ENCODE data around the gene ZNF438. TPM values are rescaled to one million over a fixed set of nuclear protein-coding genes. Genes with fewer than 3 reads are reported as not detected.

The ZNF438 gene
- total and polyA plus RNA-seq, 9 donors = 10.5 to 14.5 (median 12.7) TPM

DNA sequence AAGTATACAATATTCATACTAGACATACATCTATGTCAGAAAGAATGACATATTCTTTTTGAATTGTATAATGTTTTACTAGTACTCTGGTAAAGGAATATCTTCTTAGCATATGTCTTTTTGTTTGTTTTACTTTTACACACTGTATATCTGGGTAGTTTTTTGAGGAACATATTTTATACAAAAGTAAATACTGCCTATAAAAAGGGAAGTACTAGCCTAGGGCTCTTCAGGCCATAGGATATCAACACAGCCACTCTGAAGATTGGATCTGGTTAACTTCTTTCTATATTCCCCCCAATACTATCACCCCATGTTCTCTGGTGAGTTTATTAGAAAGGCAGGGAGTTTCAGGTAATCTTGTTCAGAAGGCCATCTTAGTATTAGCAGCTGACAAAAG lies 134.6 kb downstream of the ZNF438 start:
- Histone ChIP-seq H3K4me3 (ENCODE audit: low read length) (no peak overlapping the region), H3K27ac (ENCODE audit: low read length) (no peak overlapping the region), H3K36me3 (ENCODE audit: control insufficient read depth, insufficient read depth, low read length) (no peaks in the 10 kb centered on the region), H3K4me1 (ENCODE audit: control insufficient read depth, insufficient read depth, low read length) (peaks cover 2% of the 10 kb centered on the region), H3K27me3 (ENCODE audit: control insufficient read depth, insufficient read depth, low read length) (no peaks in the 10 kb centered on the region), H3K9me3 (replicated peaks; ENCODE audit: control insufficient read depth, low read depth, low read length) (no peaks in the 10 kb centered on the region)
- DNase-seq = no peak

DNA sequence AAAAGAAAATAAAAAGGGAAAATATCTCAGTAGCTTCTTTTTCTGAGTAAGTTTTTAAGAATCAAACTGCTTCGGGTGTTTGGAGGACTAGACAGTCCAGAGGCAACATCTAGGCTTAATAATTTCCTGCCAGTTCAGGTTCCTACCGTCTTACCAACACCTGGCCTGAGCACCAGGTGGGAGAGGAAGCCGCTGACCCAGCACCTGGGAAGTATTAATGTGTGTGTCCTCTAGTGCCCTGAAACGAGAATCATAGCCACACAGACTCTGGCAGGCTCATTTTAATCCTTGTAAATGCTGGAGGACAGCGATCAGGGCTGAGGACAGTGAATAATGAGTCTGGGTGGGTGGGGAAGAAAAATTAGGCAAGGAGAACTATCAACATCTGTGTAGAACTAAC lies 137.4 kb downstream of the ZNF438 start:
- peaks cover 2% of the 10 kb centered on the region for H3K4me1 ChIP-seq (ENCODE audit: control insufficient read depth, insufficient read depth, low read length)
- DNase-seq = no peak
- H3K36me3 ChIP-seq (ENCODE audit: control insufficient read depth, insufficient read depth, low read length) = no peaks in the 10 kb centered on the region
- whole genome bisulfite sequencing (ENCODE audit: insufficient coverage) = 37% methylated on average over 3 of the region's 5 CpGs
- H3K4me3 ChIP-seq (ENCODE audit: low read length) = no peak overlapping the region
- H3K27ac ChIP-seq (ENCODE audit: low read length) = no peak overlapping the region
- no peaks in the 10 kb centered on the region for H3K27me3 ChIP-seq (ENCODE audit: control insufficient read depth, insufficient read depth, low read length)
- H3K9me3 ChIP-seq (replicated peaks; ENCODE audit: control insufficient read depth, low read depth, low read length) = no peaks in the 10 kb centered on the region

DNA sequence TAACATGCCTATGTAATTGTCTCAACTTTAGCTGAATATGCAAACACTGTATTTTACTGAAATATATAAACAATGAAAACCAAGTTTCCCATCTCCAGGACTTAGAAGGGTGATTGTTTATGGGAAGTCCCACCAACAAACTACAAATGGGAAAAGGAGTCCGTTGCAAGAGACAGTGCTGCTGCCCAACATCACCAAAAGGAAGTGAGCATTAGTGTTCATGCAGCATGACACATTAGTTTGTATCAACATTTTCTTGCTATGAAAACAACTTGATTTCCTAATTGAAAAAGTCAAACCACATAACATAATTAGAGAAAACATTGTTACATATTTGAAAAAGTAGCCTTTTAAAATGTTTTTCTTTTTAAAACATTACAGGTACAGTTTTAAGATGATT lies 138.5 kb downstream of the ZNF438 start:
- H3K4me3 ChIP-seq (ENCODE audit: low read length) = no peak overlapping the region
- H3K27ac ChIP-seq (ENCODE audit: low read length) = no peak overlapping the region
- no peak for DNase-seq
- H3K9me3 ChIP-seq (replicated peaks; ENCODE audit: control insufficient read depth, low read depth, low read length) = no peaks in the 10 kb centered on the region
- H3K27me3 ChIP-seq (ENCODE audit: control insufficient read depth, insufficient read depth, low read length) = no peaks in the 10 kb centered on the region
- peaks cover 2% of the 10 kb centered on the region for H3K4me1 ChIP-seq (ENCODE audit: control insufficient read depth, insufficient read depth, low read length)
- no CpG with 5 or more reads among the region's 1 CpG for WGBS (ENCODE audit: insufficient coverage)
- H3K36me3 ChIP-seq (ENCODE audit: control insufficient read depth, insufficient read depth, low read length) = no peaks in the 10 kb centered on the region

DNA sequence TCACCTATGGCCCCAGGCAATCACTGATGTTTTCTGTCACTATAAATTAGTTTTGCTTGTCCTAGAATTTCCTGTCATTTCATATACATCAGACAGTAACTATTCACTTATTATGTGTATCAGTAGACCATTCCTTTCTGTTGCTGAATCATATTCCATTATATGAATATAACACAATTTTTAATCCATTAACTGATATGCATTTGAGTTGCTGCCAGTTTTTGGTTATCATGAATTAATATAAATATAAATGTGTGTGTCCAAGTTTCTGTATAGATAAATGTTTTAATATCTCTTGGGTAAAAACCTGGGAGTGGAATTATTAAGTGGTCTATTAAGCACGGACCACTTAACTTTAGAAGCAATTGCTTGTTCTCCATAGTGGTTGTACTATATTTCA lies 143.8 kb downstream of the ZNF438 start:
- no peaks in the 10 kb centered on the region for H3K4me1 ChIP-seq (ENCODE audit: control insufficient read depth, insufficient read depth, low read length)
- H3K36me3 ChIP-seq (ENCODE audit: control insufficient read depth, insufficient read depth, low read length) = no peaks in the 10 kb centered on the region
- H3K27ac ChIP-seq (ENCODE audit: low read length) = no peak overlapping the region
- DNase-seq = no peak
- WGBS (ENCODE audit: insufficient coverage) = no CpG with 5 or more reads among the region's 1 CpG
- H3K9me3 ChIP-seq (replicated peaks; ENCODE audit: control insufficient read depth, low read depth, low read length) = no peaks in the 10 kb centered on the region
- no peaks in the 10 kb centered on the region for H3K27me3 ChIP-seq (ENCODE audit: control insufficient read depth, insufficient read depth, low read length)
- H3K4me3 ChIP-seq (ENCODE audit: low read length) = no peak overlapping the region

DNA sequence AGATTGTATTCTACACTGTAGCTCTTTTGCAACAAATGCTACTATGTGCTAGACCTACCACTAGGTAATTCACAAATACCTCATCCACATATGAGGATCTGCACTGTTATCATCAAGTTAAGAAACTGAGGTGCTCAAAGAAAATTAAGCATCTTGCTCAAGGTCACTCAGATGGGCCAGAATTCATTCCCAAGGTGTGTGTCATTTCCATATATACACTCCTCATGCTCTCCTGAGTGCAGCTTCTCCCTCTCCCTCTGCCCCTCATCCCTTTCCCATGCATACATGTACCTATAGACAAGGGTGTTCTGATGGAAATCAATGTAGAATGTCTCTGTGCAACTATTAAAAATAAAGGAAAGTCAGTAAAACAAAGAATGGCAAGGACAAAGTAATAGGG lies 146.2 kb downstream of the ZNF438 start:
- Histone ChIP-seq H3K27me3 (ENCODE audit: control insufficient read depth, insufficient read depth, low read length) (no peaks in the 10 kb centered on the region), H3K4me3 (ENCODE audit: low read length) (no peak overlapping the region), H3K4me1 (ENCODE audit: control insufficient read depth, insufficient read depth, low read length) (no peaks in the 10 kb centered on the region), H3K27ac (ENCODE audit: low read length) (no peak overlapping the region), H3K36me3 (ENCODE audit: control insufficient read depth, insufficient read depth, low read length) (no peaks in the 10 kb centered on the region), H3K9me3 (replicated peaks; ENCODE audit: control insufficient read depth, low read depth, low read length) (no peaks in the 10 kb centered on the region)
- no peak for DNase-seq

DNA sequence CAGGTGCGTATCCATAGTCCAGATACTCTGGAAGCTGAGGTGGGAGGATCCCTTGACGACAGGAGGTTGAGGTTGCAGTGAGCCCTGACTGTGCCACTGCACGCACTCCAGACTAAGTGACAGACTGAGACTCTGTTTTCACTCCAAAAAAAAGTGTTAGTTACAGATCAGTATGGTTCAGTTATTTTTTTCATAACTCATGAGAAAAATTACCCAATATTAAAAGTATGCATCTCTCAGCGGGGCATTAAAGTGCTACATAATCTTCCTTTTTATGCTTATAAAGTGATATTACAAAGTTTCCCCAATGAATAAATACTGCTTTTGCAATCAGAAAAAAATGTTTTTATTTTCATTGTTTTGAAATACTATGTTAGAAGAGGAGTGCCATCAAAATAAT lies 147.9 kb downstream of the ZNF438 start:
- H3K4me3 ChIP-seq (ENCODE audit: low read length) = no peak overlapping the region
- peak; percentile 36 for DNase-seq
- H3K27me3 ChIP-seq (ENCODE audit: control insufficient read depth, insufficient read depth, low read length) = no peaks in the 10 kb centered on the region
- no peaks in the 10 kb centered on the region for H3K36me3 ChIP-seq (ENCODE audit: control insufficient read depth, insufficient read depth, low read length)
- no peaks in the 10 kb centered on the region for H3K4me1 ChIP-seq (ENCODE audit: control insufficient read depth, insufficient read depth, low read length)
- WGBS (ENCODE audit: insufficient coverage) = 88% methylated on average over 1 of the region's 4 CpGs
- no peaks in the 10 kb centered on the region for H3K9me3 ChIP-seq (replicated peaks; ENCODE audit: control insufficient read depth, low read depth, low read length)
- no peak overlapping the region for H3K27ac ChIP-seq (ENCODE audit: low read length)

DNA sequence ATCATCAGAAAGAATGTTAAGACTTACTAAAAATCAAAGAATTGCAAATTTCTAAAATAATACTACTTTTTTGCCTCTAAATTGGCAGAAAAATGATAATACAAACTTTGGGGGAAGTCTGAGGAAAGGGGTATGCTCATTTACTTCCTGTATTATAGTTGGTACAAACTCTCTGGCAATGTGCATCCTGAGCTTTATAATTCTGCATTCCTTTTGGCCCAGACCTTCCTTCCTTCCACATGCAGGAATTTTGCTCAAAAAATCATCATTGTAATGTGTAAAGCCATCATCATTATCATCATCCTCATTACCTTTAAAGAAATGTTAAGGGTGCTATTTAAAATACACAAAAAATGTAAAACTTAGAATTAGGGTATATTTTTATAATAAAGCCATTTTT lies 148.5 kb downstream of the ZNF438 start:
- no peaks in the 10 kb centered on the region for H3K27me3 ChIP-seq (ENCODE audit: control insufficient read depth, insufficient read depth, low read length)
- no peak overlapping the region for H3K4me3 ChIP-seq (ENCODE audit: low read length)
- H3K36me3 ChIP-seq (ENCODE audit: control insufficient read depth, insufficient read depth, low read length) = no peaks in the 10 kb centered on the region
- H3K4me1 ChIP-seq (ENCODE audit: control insufficient read depth, insufficient read depth, low read length) = no peaks in the 10 kb centered on the region
- no peak overlapping the region for H3K27ac ChIP-seq (ENCODE audit: low read length)
- DNase-seq = no peak
- H3K9me3 ChIP-seq (replicated peaks; ENCODE audit: control insufficient read depth, low read depth, low read length) = no peaks in the 10 kb centered on the region

DNA sequence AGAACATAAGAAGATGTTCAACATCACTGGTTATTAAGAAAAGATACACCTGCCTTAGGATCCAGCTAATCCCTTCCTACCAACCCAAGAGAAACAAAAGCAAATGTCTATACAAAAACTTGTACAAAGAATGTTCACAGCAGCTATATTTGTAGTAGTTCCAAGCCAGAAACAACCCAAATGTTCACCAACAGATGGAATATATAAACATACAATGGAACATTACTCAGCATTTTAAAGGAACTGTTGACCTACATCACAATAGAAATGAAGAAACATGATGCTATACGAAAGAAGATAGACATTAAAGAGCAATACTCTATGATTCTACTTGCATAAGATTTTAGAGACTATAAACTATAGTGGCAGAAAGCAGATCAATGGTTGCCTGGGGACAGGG lies 149.4 kb downstream of the ZNF438 start:
- WGBS (ENCODE audit: insufficient coverage) = no CpG with 5 or more reads among the region's 1 CpG
- no peak overlapping the region for H3K27ac ChIP-seq (ENCODE audit: low read length)
- H3K36me3 ChIP-seq (ENCODE audit: control insufficient read depth, insufficient read depth, low read length) = no peaks in the 10 kb centered on the region
- H3K9me3 ChIP-seq (replicated peaks; ENCODE audit: control insufficient read depth, low read depth, low read length) = no peaks in the 10 kb centered on the region
- H3K27me3 ChIP-seq (ENCODE audit: control insufficient read depth, insufficient read depth, low read length) = no peaks in the 10 kb centered on the region
- H3K4me1 ChIP-seq (ENCODE audit: control insufficient read depth, insufficient read depth, low read length) = no peaks in the 10 kb centered on the region
- DNase-seq = no peak
- no peak overlapping the region for H3K4me3 ChIP-seq (ENCODE audit: low read length)

DNA sequence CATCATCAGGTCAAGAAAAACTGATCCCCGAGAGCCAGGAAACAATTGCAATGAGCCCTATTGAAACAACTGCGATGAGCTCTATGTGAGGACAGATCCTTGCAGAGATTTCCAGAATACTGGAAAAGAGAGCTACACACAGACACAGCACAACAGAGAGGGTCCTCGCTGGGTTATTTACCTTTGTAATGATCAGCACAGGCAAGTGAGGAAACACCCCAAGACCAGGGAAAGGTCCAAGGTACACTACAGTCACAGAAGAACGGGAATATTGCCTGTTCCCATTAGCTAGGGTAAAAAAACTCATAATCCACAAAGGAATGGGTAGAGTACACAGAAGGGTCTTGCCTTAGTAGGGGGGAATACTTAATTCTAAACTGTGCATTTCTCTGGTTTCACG lies 152.7 kb downstream of the ZNF438 start:
- Histone ChIP-seq H3K4me3 (ENCODE audit: low read length) (no peak overlapping the region), H3K9me3 (replicated peaks; ENCODE audit: control insufficient read depth, low read depth, low read length) (no peaks in the 10 kb centered on the region), H3K4me1 (ENCODE audit: control insufficient read depth, insufficient read depth, low read length) (no peaks in the 10 kb centered on the region), H3K36me3 (ENCODE audit: control insufficient read depth, insufficient read depth, low read length) (peaks cover 5% of the 10 kb centered on the region), H3K27me3 (ENCODE audit: control insufficient read depth, insufficient read depth, low read length) (no peaks in the 10 kb centered on the region), H3K27ac (ENCODE audit: low read length) (no peak overlapping the region)
- 92% methylated on average over 2 of the region's 5 CpGs for WGBS (ENCODE audit: insufficient coverage)
- no peak for DNase-seq

DNA sequence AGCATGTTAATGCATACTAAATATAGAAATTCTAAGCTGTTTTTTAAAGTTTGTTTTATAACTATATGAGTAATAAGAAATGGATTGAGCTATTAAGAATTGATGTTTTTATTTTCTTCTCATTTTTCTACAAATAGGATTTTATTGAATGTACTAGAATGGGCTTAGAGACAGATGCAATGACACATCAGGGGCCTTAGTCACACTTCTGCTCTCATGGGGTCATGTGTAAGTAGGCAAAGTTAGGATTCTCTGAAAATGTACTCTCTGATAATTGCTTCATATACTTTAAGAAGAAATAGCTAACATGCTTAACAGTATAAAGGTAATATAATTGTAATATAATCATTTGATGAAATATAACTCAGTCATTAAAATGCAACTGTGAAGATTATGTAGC lies 154.6 kb downstream of the ZNF438 start:
- no peak for DNase-seq
- no peak overlapping the region for H3K4me3 ChIP-seq (ENCODE audit: low read length)
- no peaks in the 10 kb centered on the region for H3K27me3 ChIP-seq (ENCODE audit: control insufficient read depth, insufficient read depth, low read length)
- H3K27ac ChIP-seq (ENCODE audit: low read length) = no peak overlapping the region
- no peaks in the 10 kb centered on the region for H3K4me1 ChIP-seq (ENCODE audit: control insufficient read depth, insufficient read depth, low read length)
- H3K36me3 ChIP-seq (ENCODE audit: control insufficient read depth, insufficient read depth, low read length) = peaks cover 5% of the 10 kb centered on the region
- H3K9me3 ChIP-seq (replicated peaks; ENCODE audit: control insufficient read depth, low read depth, low read length) = no peaks in the 10 kb centered on the region

DNA sequence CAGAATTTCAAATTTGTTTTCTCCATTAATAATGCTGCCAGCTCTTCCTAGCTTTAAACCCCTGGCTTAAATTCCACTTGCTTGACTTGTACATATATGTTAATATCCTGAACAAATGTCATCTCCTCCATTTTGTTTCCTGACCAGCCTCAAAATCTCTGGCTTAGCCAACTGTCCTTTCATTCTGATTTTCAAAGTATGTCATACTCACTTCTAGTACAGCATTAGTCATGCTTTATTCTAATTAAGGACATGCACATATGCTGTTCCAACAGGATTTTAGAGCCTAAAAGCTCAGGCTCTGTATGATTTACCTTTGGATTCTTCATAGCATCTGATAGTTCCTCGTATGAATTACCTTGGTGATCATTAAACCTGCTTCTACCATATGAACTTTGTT lies 158.3 kb downstream of the ZNF438 start:
- WGBS (ENCODE audit: insufficient coverage) = no CpG with 5 or more reads among the region's 1 CpG
- H3K27ac ChIP-seq (ENCODE audit: low read length) = no peak overlapping the region
- DNase-seq = peak; percentile 41
- peaks cover 5% of the 10 kb centered on the region for H3K36me3 ChIP-seq (ENCODE audit: control insufficient read depth, insufficient read depth, low read length)
- no peaks in the 10 kb centered on the region for H3K4me1 ChIP-seq (ENCODE audit: control insufficient read depth, insufficient read depth, low read length)
- no peaks in the 10 kb centered on the region for H3K9me3 ChIP-seq (replicated peaks; ENCODE audit: control insufficient read depth, low read depth, low read length)
- H3K27me3 ChIP-seq (ENCODE audit: control insufficient read depth, insufficient read depth, low read length) = no peaks in the 10 kb centered on the region
- no peak overlapping the region for H3K4me3 ChIP-seq (ENCODE audit: low read length)

Measured in muscle of leg (tissue), 11 donors.